ENCODE results near the gene SLC2A5. TPM values are rescaled to one million over a fixed set of nuclear protein-coding genes. Genes with fewer than 3 reads are reported as not detected.

Gene SLC2A5
- total and polyA plus RNA-seq, 9 of the 15 experiments (the other 6 are each of a cell fraction or from before 2014, with no cell fraction given): 0.08 TPM; not detected in 8

- Histone ChIP-seq H3K9me3 (replicated peaks; ENCODE audit: control insufficient read depth, insufficient read depth, low read depth, low read length) (no peaks in the 10 kb centered on the region), H3K4me1 (replicated peaks in 1 of 2; ENCODE audit: control insufficient read depth in 2 of 2, insufficient read depth in 2 of 2, low read length in 2 of 2) (no peaks in the 10 kb centered on the region; a peak in 2 of 5 replicates), H3K79me2 (ENCODE audit: control insufficient read depth, insufficient read depth, low read length) (no peaks in the 10 kb centered on the region), H4K20me1 (replicated peaks; ENCODE audit: control insufficient read depth, insufficient read depth, low read length) (no peaks in the 10 kb centered on the region), H3K27me3 (ENCODE audit: control insufficient read depth in 2 of 2, insufficient read depth in 2 of 2, low read length in 2 of 2) (peaks cover 41 to 54% of the 10 kb centered on the region in 2 experiments; a peak in 4 of 5 replicates), H3K36me3 (ENCODE audit: control insufficient read depth, insufficient read depth, low read length) (no peaks in the 10 kb centered on the region), H3K4me3 (no peak overlapping the region), H3K4me2 (ENCODE audit: insufficient read depth, low read length) (no peak overlapping the region), H3K9ac (ENCODE audit: insufficient read depth in 1 of 2, low read depth in 2 of 2, low read length in 2 of 2) (no peak overlapping the region), H3K27ac (ENCODE audit: extremely low read depth, low read depth, low read length) (no peak overlapping the region), H2AFZ (ENCODE audit: low read depth, low read length) (no peak overlapping the region), H3K9me1 (ENCODE audit: control insufficient read depth, insufficient read depth, low read length) (no peaks in the 10 kb centered on the region)
- intact Hi-C loops (cut with micrococcal nuclease): no loop called here
- FAIRE-seq (no peak), DNase-seq (ENCODE audit: extremely low read depth in 1 of 4, low spot score in 3 of 4) (no peak), ATAC-seq (no peak)
- CTCF ChIA-PET (ENCODE audit: low intra/inter-chr PET ratio): no interaction called here
- in situ Hi-C loops (cut with MboI): no loop called here
- under 1% methylated on average over 9 of the region's 9 CpGs for WGBS (ENCODE audit: insufficient coverage, low coverage, missing lambda C conversion rate)
- POLR2A ChIA-PET: no interaction called here
- no TSS peak for BruUV-seq (replicated peaks)
- TF ChIP-seq TAF9B (IDR thresholded peaks at IDR 0.05; ENCODE audit: partially characterized antibody) (no peak), CEBPG (CRISPR knock-in tag; IDR thresholded peaks at IDR 0.05) (no peak), CEBPG (tag; conservative IDR thresholded peaks at IDR 0.05 in 1 of 2, IDR thresholded peaks at IDR 0.05 in 1 of 2) (peak; percentile 27 to 56; a peak in 2 of 4 replicates), BMI1 (IDR thresholded peaks at IDR 0.05; ENCODE audit: low read length) (no peak), ZNF589 (CRISPR knock-in tag; IDR thresholded peaks at IDR 0.05; ENCODE audit: low read depth) (peak; percentile 98), MAZ (CRISPR knock-in tag; conservative IDR thresholded peaks at IDR 0.05 in 1 of 2, IDR thresholded peaks at IDR 0.05 in 1 of 2) (peak in 1 of 2 experiments; percentile 64; a peak in 2 of 4 replicates), SRF (CRISPR knock-in tag; IDR thresholded peaks at IDR 0.05) (peak in 1 of 2 experiments; percentile 92; a peak in 2 of 4 replicates), ZNF766 (CRISPR knock-in tag; conservative IDR thresholded peaks at IDR 0.05) (0 out of 2 replicates have a peak, but pooled peaks have one; percentile 50), JUNB (CRISPR knock-in tag; conservative IDR thresholded peaks at IDR 0.05) (no peak), FOXK2 (conservative IDR thresholded peaks at IDR 0.05 in 1 of 2, IDR thresholded peaks at IDR 0.05 in 1 of 2; ENCODE audit: low read depth in 2 of 2) (no peak), NFXL1 (CRISPR knock-in tag; IDR thresholded peaks at IDR 0.05) (peak; percentile 67; the same call in 1 of the 2 replicates), PTTG1 (tag; IDR thresholded peaks at IDR 0.05; ENCODE audit: low read depth) (peak; percentile 53; the same call in 1 of the 2 replicates), ATF4 (CRISPR knock-in tag; IDR thresholded peaks at IDR 0.05) (peak; percentile 10; the same call in 1 of the 2 replicates), THRB (CRISPR knock-in tag; conservative IDR thresholded peaks at IDR 0.05) (peak; percentile 95)
These were observed 8.7 kb upstream of the SLC2A5 start for GRCh38 chr1:9078015-9078751.
